IPS-11a (cell line): ENCODE results near the gene GPC5.

Experiments
- H3K4me3 ChIP-seq: one replicate; pipeline ENCODE4 v1.5.1; 2013; ENCODE audit warnings: low read depth, low read length, control low read depth

The GPC5 gene

GRCh38 chr13:92126399-92126798 is 728.0 kb downstream of the GPC5 start:
- no peak overlapping the region for H3K4me3 ChIP-seq

GRCh38 chr13:92135509-92135908 is 737.1 kb downstream of the GPC5 start:
- no peak overlapping the region for H3K4me3 ChIP-seq

GRCh38 chr13:92136449-92137155 is 738.2 kb downstream of the GPC5 start:
- no peak overlapping the region for H3K4me3 ChIP-seq

GRCh38 chr13:92137520-92137919 is 739.1 kb downstream of the GPC5 start:
- no peak overlapping the region for H3K4me3 ChIP-seq

GRCh38 chr13:92143766-92144165 is 745.3 kb downstream of the GPC5 start:
- H3K4me3 ChIP-seq, result no peak overlapping the region

- H3K4me3 ChIP-seq, result no peak overlapping the region
These were observed 752.2 kb downstream of the GPC5 start for GRCh38 chr13:92150606-92151005.

- no peak overlapping the region for H3K4me3 ChIP-seq
These were observed 759.9 kb downstream of the GPC5 start for GRCh38 chr13:92158346-92158745.

GRCh38 chr13:92164822-92165221 is 766.4 kb downstream of the GPC5 start:
- no peak overlapping the region for H3K4me3 ChIP-seq

- H3K4me3 ChIP-seq, result no peak overlapping the region
These were observed 773.8 kb downstream of the GPC5 start for GRCh38 chr13:92172191-92172590.

GRCh38 chr13:92173254-92173653 is 774.8 kb downstream of the GPC5 start:
- no peak overlapping the region for H3K4me3 ChIP-seq

GRCh38 chr13:92175330-92175729 is 776.9 kb downstream of the GPC5 start:
- H3K4me3 ChIP-seq, result no peak overlapping the region

- H3K4me3 ChIP-seq, result no peak overlapping the region
These were observed 779.5 kb downstream of the GPC5 start for GRCh38 chr13:92177966-92178365.

- no peak overlapping the region for H3K4me3 ChIP-seq
These were observed 780.8 kb downstream of the GPC5 start for GRCh38 chr13:92179223-92179622.

GRCh38 chr13:92187378-92187989 is 789.1 kb downstream of the GPC5 start:
- H3K4me3 ChIP-seq, result no peak overlapping the region

- no peak overlapping the region for H3K4me3 ChIP-seq
These were observed 790.2 kb downstream of the GPC5 start for GRCh38 chr13:92188574-92188973.

- no peak overlapping the region for H3K4me3 ChIP-seq
These were observed 798.3 kb downstream of the GPC5 start for GRCh38 chr13:92196591-92197256.

GRCh38 chr13:92197669-92198068 is 799.2 kb downstream of the GPC5 start:
- no peak overlapping the region for H3K4me3 ChIP-seq

GRCh38 chr13:92218615-92219014 is 820.2 kb downstream of the GPC5 start:
- H3K4me3 ChIP-seq, result no peak overlapping the region

- no peak overlapping the region for H3K4me3 ChIP-seq
These were observed 823.5 kb downstream of the GPC5 start for GRCh38 chr13:92221916-92222315.

GRCh38 chr13:92224052-92224821 is 825.8 kb downstream of the GPC5 start:
- H3K4me3 ChIP-seq, result no peak overlapping the region

GRCh38 chr13:92224825-92225224 is 826.4 kb downstream of the GPC5 start:
- H3K4me3 ChIP-seq, result no peak overlapping the region
